Coronary artery (tissue), 2 donors: ENCODE measurements around the gene MYCBP2.

ENCODE experiments used
- DNase-seq: peaks from one replicate; pipeline ENCODE4 v3.0.0-alpha.2; 2017; ENCODE audit warnings: low spot score
- H3K27ac ChIP-seq, 2 donors: fragments of 200-600 bp; sonication (generic); one replicate each; pipeline ENCODE4 v1.5.1; 2016 to 2019
- H3K4me3 ChIP-seq: fragments of 200-600 bp; sonication (generic); 2 replicates; pipeline ENCODE4 v1.5.1; 2016; ENCODE audit warnings: mild to moderate bottlenecking, moderate library complexity
- CTCF ChIP-seq: fragments of 200-600 bp; sonication (generic); IDR thresholded peaks from one replicate; pipeline ENCODE4 v1.5.1; 2019; ENCODE audit warnings: antibody characterized with exemption

The MYCBP2 gene

GRCh38 chr13:77370888-77371287 is 44.0 kb upstream of the MYCBP2 start:
- no peak for DNase-seq
- no peak overlapping the region for H3K4me3 ChIP-seq
- no peak overlapping the region for H3K27ac ChIP-seq
- TF ChIP-seq CTCF, result no peak

- no peak overlapping the region for H3K4me3 ChIP-seq
- H3K27ac ChIP-seq, result no peak overlapping the region
- no peak for DNase-seq
- no peak for TF ChIP-seq CTCF
Measured at GRCh38 chr13:77362166-77362565, 35.3 kb upstream of the MYCBP2 start.

DNA sequence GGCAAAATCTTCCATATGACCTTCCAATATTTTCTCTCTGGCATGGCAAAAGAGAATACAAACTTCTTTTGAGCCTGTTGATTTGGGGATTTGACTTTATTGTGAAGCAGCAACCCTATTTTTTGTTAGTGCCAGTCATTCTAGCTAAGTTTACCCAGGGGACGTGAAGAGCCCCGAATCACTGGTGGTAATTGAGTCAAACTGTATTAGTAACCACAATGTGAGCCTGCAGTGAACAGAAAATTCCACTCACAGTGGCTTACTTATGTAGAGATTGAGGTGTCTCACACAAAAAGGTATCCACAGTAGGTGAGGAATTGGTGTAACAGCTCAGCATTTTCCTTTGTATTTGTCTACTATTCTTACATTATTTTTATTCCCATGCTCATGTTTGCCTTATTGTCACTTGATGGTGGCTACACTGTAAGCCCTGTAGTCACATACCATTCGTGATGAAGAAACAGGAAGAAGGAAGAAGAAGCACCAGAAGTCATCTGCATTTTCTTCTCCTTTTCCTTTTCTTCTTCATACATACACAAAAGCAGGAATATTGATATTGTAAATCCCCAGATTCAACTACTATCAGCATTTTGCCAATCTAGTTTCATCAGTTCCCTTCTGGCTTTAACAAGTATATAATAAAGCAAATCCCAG is 33.3 kb upstream of the MYCBP2 start:
- no peak for TF ChIP-seq CTCF

GRCh38 chr13:77359171-77359570 is 32.3 kb upstream of the MYCBP2 start:
- TF ChIP-seq CTCF, result no peak
- Histone ChIP-seq H3K4me3 (no peak overlapping the region), H3K27ac (no peak overlapping the region)
- no peak for DNase-seq

More for the DNA sequence above, 33.3 kb upstream of the MYCBP2 start:
- H3K4me3 ChIP-seq, result no peak overlapping the region
- no peak overlapping the region for H3K27ac ChIP-seq
- no peak for DNase-seq

DNA sequence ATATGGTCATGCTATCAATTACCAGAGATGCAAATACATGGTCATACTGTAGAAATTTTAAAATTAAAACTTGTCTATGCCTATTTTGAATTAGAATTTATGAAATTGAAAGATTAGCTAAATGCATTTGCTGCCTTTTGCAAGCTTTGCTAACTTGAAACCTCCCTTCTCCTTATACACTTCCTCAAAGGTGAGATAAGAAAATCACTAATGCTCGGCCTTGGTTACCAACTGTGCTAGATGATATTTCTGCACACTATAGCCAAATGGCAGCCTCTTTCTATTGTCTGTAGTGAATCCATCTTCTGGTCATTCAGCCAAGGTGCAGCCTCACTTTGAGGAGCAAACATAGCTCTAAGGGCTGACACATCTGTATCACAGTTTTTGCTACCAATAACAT is 31.1 kb upstream of the MYCBP2 start:
- no peak for DNase-seq
- no peak overlapping the region for H3K27ac ChIP-seq
- TF ChIP-seq CTCF, result no peak
- H3K4me3 ChIP-seq, result no peak overlapping the region

GRCh38 chr13:77356155-77356554 is 29.3 kb upstream of the MYCBP2 start:
- Histone ChIP-seq H3K27ac (no peak overlapping the region), H3K4me3 (no peak overlapping the region)
- TF ChIP-seq CTCF, result no peak
- DNase-seq, result no peak

DNA sequence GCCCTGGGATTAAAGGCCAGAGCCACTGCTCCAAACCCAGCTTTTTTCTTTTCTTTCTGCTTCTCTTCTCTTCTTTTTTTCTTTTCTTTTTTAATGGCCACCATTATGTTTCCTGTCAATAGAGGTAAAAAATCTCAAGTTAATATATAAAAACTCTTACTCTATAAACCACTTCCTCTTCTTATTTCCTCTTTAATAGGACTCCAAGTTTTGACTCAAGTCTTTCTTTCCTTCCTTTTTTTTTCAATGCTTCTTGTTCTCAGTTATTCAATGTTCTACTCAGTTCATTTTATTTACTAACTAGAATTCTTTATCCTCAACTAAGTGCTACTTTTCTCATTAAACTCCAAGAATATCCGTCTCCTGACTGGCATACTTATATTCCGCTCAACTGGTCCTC is 27.1 kb upstream of the MYCBP2 start:
- DNase-seq, result no peak

More for the DNA sequence above, 27.1 kb upstream of the MYCBP2 start:
- no peak overlapping the region for H3K27ac ChIP-seq
- no peak for TF ChIP-seq CTCF
- no peak overlapping the region for H3K4me3 ChIP-seq
